ENCODE results near the gene HSPB9.

HSPB9 gene

DNA sequence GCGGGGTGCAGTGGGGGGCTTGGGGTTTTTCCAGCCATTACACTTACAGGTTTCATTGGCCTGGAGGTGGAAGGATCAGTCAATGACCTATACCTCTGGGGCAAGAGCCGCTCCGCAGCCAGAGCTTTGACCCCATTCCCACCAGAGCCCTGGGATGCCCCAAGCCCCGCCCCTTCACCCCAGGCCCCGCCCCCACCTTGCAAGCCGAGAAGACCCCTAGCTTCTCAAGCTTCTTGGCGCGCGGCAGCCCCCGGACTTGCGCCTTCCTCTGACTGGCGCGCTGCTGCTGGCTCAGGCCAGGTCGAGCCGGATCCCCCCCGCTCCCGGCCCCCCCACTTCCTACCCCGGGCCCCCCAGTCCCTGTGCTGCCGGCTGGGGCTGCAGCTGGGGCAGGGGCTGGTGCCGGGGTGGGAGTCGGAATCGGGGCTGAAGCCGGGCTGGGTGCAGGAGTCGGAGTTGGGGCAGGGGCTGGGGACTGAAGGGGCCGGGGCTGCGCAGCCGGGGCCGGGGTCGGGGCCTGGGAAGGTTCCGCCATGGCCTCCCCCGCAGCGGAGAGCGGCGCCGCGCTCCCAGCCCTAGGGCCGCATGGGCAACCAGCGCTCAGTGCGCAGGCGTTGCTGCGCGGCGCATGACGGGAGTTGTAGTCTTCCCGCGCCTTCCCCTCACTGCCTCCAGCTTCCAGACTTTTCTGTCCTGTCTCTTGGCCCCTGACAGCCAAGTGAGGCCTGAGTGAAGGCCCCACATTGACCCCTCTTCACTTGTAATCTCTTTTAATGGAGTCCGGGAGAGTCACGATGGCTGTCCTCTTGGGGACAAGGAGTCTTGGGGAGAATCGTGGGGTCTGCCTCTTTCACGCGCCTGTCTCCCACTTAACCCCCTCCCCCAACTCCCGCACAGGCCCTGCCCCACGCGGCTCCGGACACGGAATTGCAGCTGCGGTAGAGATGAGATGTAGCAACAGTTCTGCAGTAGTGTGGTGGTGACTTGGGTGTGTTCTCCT lies 1.5 kb upstream of the HSPB9 start, which contains the start of gene KAT2A:
Gene KAT2A (minus strand): TSS at position 598 of the 1,000 bp plus-strand sequence. CDS start 63 bp downstream, at position 535.
- H3K4me3 ChIP-seq (ENCODE audit: low read depth, low read length) = peak within 1 kb of the TSS; percentile 56
- TF ChIP-seq MYC (IDR thresholded peaks at IDR 0.05; ENCODE audit: low read depth, low read length) = peak; percentile 99
- TF ChIP-seq, protein P1, sequence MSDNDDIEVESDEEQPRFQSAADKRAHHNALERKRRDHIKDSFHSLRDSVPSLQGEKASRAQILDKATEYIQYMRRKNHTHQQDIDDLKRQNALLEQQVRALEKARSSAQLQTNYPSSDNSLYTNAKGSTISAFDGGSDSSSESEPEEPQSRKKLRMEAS (IDR thresholded peaks at IDR 0.05; ENCODE audit: low read depth, low read length) = peak; percentile 92
- TF ChIP-seq, protein P2, sequence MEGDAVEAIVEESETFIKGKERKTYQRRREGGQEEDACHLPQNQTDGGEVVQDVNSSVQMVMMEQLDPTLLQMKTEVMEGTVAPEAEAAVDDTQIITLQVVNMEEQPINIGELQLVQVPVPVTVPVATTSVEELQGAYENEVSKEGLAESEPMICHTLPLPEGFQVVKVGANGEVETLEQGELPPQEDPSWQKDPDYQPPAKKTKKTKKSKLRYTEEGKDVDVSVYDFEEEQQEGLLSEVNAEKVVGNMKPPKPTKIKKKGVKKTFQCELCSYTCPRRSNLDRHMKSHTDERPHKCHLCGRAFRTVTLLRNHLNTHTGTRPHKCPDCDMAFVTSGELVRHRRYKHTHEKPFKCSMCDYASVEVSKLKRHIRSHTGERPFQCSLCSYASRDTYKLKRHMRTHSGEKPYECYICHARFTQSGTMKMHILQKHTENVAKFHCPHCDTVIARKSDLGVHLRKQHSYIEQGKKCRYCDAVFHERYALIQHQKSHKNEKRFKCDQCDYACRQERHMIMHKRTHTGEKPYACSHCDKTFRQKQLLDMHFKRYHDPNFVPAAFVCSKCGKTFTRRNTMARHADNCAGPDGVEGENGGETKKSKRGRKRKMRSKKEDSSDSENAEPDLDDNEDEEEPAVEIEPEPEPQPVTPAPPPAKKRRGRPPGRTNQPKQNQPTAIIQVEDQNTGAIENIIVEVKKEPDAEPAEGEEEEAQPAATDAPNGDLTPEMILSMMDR (IDR thresholded peaks at IDR 0.05; ENCODE audit: low read depth, low read length) = no peak
- peak; percentile 72 for TF ChIP-seq POLR2A (IDR thresholded peaks at IDR 0.05; ENCODE audit: extremely low read depth, insufficient read length)
- peak; percentile 87 for DNase-seq (ENCODE audit: low read depth)

DNA sequence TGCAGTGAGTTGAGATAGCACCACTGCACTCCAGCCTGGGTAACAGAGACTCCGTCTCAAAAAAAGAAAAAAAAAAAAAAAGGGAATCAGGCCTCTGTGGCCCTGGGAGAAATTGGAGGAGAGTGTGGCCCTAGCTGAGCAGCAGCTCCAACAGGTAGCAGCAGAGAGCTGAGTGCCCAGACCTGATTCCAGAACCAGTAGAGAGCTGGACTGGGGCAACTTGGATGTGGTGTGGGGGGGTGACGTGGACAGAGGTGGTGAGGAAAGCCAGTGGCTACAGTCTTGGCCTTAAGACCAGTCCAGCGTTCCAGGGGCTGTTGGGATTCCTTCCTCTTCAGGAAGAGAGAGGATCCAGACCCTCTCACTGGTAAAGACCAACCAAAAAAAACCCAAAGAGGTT lies 1.7 kb downstream of the HSPB9 start:
- no peak for TF ChIP-seq MYC (IDR thresholded peaks at IDR 0.05; ENCODE audit: low read depth, low read length)
- TF ChIP-seq POLR2A (IDR thresholded peaks at IDR 0.05; ENCODE audit: extremely low read depth, insufficient read length) = no peak
- TF ChIP-seq, protein P2 (IDR thresholded peaks at IDR 0.05; ENCODE audit: low read depth, low read length) = no peak
- TF ChIP-seq, protein P1 (IDR thresholded peaks at IDR 0.05; ENCODE audit: low read depth, low read length) = no peak
- no peak for DNase-seq (ENCODE audit: low read depth)
- no peak overlapping the region for H3K4me3 ChIP-seq (ENCODE audit: low read depth, low read length)

DNA sequence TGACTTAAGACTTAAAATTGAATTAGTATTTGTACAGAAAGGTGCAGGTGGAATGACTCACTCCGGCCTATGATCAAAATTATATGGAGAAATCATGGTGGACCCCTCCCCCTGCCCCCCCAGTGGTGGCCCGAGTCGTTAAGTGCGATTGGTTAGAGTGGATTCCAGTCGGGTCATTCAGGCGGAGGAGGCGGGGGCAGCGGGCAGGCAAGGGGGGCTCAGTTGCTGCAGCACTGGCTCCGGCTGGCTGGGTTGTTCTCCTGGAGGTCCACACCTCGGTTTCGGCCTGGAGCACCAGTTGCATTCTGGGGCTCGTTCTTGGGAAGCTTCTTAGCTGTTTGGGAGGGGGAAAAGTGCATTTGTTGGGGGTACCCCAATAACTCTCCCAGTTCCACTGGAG lies 3.0 kb downstream of the HSPB9 start:
- H3K4me3 ChIP-seq (ENCODE audit: low read depth, low read length) = no peak overlapping the region
- TF ChIP-seq, protein P1 (IDR thresholded peaks at IDR 0.05; ENCODE audit: low read depth, low read length) = no peak
- TF ChIP-seq POLR2A (IDR thresholded peaks at IDR 0.05; ENCODE audit: extremely low read depth, insufficient read length) (no peak), MYC (IDR thresholded peaks at IDR 0.05; ENCODE audit: low read depth, low read length) (no peak)
- TF ChIP-seq, protein P2 (IDR thresholded peaks at IDR 0.05; ENCODE audit: low read depth, low read length) = no peak
- no peak for DNase-seq (ENCODE audit: low read depth)

DNA sequence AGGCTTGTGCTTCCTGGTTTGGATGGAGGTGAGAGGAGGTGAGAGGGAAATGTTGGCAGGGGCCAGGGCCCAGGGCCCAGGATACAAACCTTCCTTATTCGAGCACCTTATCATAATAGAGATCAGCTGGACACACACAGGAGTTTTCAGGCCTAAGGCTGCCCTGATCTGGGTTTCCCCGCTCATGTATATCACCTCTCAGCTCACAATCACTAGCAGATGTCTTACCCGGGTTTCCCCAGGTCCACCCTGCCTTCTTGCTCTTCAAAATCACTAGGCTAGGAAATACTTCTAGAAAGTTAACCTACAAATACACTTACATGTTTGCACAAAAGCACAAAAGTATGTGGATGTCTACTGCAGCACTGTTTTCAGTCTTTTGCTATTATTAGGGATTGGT lies 4.2 kb downstream of the HSPB9 start:
- no peak for DNase-seq (ENCODE audit: low read depth)
- TF ChIP-seq MYC (IDR thresholded peaks at IDR 0.05; ENCODE audit: low read depth, low read length) (no peak), POLR2A (IDR thresholded peaks at IDR 0.05; ENCODE audit: extremely low read depth, insufficient read length) (no peak)
- TF ChIP-seq, protein P1 (IDR thresholded peaks at IDR 0.05; ENCODE audit: low read depth, low read length) = no peak
- TF ChIP-seq, protein P2 (IDR thresholded peaks at IDR 0.05; ENCODE audit: low read depth, low read length) = no peak
- H3K4me3 ChIP-seq (ENCODE audit: low read depth, low read length) = no peak overlapping the region

DNA sequence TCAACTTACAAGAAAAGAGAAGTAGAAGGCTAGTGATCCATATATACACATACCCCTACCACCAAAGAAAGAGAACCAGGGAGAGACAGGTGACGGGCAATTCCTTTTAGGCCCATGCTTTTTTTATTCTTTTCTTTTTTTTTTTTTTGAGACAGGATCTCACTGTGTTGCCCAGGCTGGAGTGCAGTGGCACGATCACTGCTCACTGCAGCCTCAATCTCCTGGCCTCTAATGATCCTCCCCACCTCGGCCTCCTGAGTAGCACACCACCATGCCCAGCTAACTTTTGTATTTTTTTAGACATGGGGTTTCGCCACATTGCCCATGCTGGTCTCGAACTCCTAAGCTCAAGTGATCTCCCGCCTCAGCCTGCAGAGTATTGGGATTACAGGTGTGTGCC lies 4.8 kb downstream of the HSPB9 start:
- TF ChIP-seq, protein P1 (IDR thresholded peaks at IDR 0.05; ENCODE audit: low read depth, low read length) = no peak
- TF ChIP-seq MYC (IDR thresholded peaks at IDR 0.05; ENCODE audit: low read depth, low read length) (no peak), POLR2A (IDR thresholded peaks at IDR 0.05; ENCODE audit: extremely low read depth, insufficient read length) (no peak)
- TF ChIP-seq, protein P2 (IDR thresholded peaks at IDR 0.05; ENCODE audit: low read depth, low read length) = no peak
- no peak overlapping the region for H3K4me3 ChIP-seq (ENCODE audit: low read depth, low read length)
- no peak for DNase-seq (ENCODE audit: low read depth)

Measured in NB4 (cell line).